ENCODE measurements around the gene CD247. TPM values are rescaled to one million over a fixed set of nuclear protein-coding genes. Genes with fewer than 3 reads are reported as not detected.

Gene CD247
- total RNA-seq, 2 donors from 2014 or later, result 0.79 to 1.1 TPM

GRCh38 chr1:167517535-167518330, 596 bp downstream of the CD247 start:
- Histone ChIP-seq H3K4me3 (no peak overlapping the region), H3K4me1 (no peaks in the 10 kb centered on the region), H3K27me3 (no peaks in the 10 kb centered on the region), H3K27ac (no peak overlapping the region), H3K9me3 (no peaks in the 10 kb centered on the region), H3K36me3 (no peaks in the 10 kb centered on the region)
- no peak for DNase-seq (ENCODE audit: low spot score)
- no peak for TF ChIP-seq CTCF (IDR thresholded peaks at IDR 0.05)

GRCh38 chr1:167516404-167517388, 1.6 kb downstream of the CD247 start:
- Histone ChIP-seq H3K27me3 (no peaks in the 10 kb centered on the region), H3K27ac (no peak overlapping the region), H3K4me3 (no peak overlapping the region), H3K36me3 (no peaks in the 10 kb centered on the region), H3K9me3 (no peaks in the 10 kb centered on the region), H3K4me1 (no peaks in the 10 kb centered on the region)
- TF ChIP-seq CTCF (IDR thresholded peaks at IDR 0.05), result no peak
- no peak for DNase-seq (ENCODE audit: low spot score)

GRCh38 chr1:167515893-167516321, 2.4 kb downstream of the CD247 start:
- Histone ChIP-seq H3K4me3 (no peak overlapping the region), H3K27me3 (no peaks in the 10 kb centered on the region), H3K4me1 (no peaks in the 10 kb centered on the region), H3K9me3 (no peaks in the 10 kb centered on the region), H3K36me3 (no peaks in the 10 kb centered on the region), H3K27ac (no peak overlapping the region)
- no peak for TF ChIP-seq CTCF (IDR thresholded peaks at IDR 0.05)
- DNase-seq (ENCODE audit: low spot score), result no peak

- H3K9me3 ChIP-seq, result no peaks in the 10 kb centered on the region
- no peak overlapping the region for H3K4me3 ChIP-seq
- no peaks in the 10 kb centered on the region for H3K27me3 ChIP-seq
- no peak for TF ChIP-seq CTCF (IDR thresholded peaks at IDR 0.05)
- no peak overlapping the region for H3K27ac ChIP-seq
- no peak for DNase-seq (ENCODE audit: low spot score)
- H3K4me1 ChIP-seq, result no peaks in the 10 kb centered on the region
- no peaks in the 10 kb centered on the region for H3K36me3 ChIP-seq
These were observed 2.9 kb downstream of the CD247 start for GRCh38 chr1:167515461-167515860.

GRCh38 chr1:167514288-167514687, 4.0 kb downstream of the CD247 start:
- Histone ChIP-seq H3K36me3 (no peaks in the 10 kb centered on the region), H3K4me3 (no peak overlapping the region), H3K4me1 (no peaks in the 10 kb centered on the region), H3K27me3 (no peaks in the 10 kb centered on the region), H3K27ac (no peak overlapping the region), H3K9me3 (no peaks in the 10 kb centered on the region)
- no peak for TF ChIP-seq CTCF (IDR thresholded peaks at IDR 0.05)
- DNase-seq (ENCODE audit: low spot score), result no peak

Measured in right atrium auricular region (tissue), 2 donors.